ENCODE data around the gene STRN.

GRCh38 chr2:36854241-36854640 lies 112.1 kb downstream of the STRN start:
- TF ChIP-seq CTCF (IDR thresholded peaks at IDR 0.05) (no peak), POLR2A (IDR thresholded peaks at IDR 0.05) (no peak)
